DOHH2 (cell line): ENCODE measurements around the gene DCX.

Source experiments
- H3F3A ChIP-seq: fragments of 200-600 bp; sonication (generic), shearing (Covaris generic); 2 replicates; pipeline ENCODE4 v1.6.0; 2016; ENCODE audit warnings: antibody characterized with exemption, mild to moderate bottlenecking; ENCODE audit not compliant: control insufficient read depth, insufficient read depth
- H3K27ac ChIP-seq: fragments of 200-600 bp; sonication (generic); 2 replicates; pipeline ENCODE4 v1.5.1; 2014; ENCODE audit warnings: low read depth, mild to moderate bottlenecking, low read length, moderate library complexity
- H3K27me3 ChIP-seq: fragments of 200-600 bp; sonication (generic); 2 replicates; pipeline ENCODE4 v1.6.1; 2014; ENCODE audit warnings: mild to moderate bottlenecking, low read length, mixed read lengths; ENCODE audit not compliant: control insufficient read depth
- H3K36me3 ChIP-seq: fragments of 200-600 bp; sonication (generic); 2 replicates; pipeline ENCODE4 v1.6.1; 2014; ENCODE audit warnings: mild to moderate bottlenecking, low read length, moderate library complexity, mixed read lengths; ENCODE audit not compliant: control insufficient read depth
- H3K4me1 ChIP-seq: fragments of 200-600 bp; sonication (generic); 2 replicates; pipeline ENCODE4 v1.6.1; 2014; ENCODE audit warnings: mild to moderate bottlenecking, low read length, mixed read lengths; ENCODE audit not compliant: control insufficient read depth
- H3K4me2 ChIP-seq: fragments of 200-600 bp; sonication (generic); 2 replicates; pipeline ENCODE4 v1.6.0; 2014; ENCODE audit warnings: mild to moderate bottlenecking, low read length, moderate library complexity
- H3K4me3 ChIP-seq: fragments of 200-600 bp; sonication (generic); 2 replicates; pipeline ENCODE4 v1.5.1; 2014; ENCODE audit warnings: mild to moderate bottlenecking, low read length, mixed read lengths
- H3K79me2 ChIP-seq: fragments of 200-600 bp; sonication (generic); 2 replicates; pipeline ENCODE4 v1.6.1; 2014; ENCODE audit warnings: mild to moderate bottlenecking, low read length, mixed read lengths; ENCODE audit not compliant: control insufficient read depth
- H3K9me2 ChIP-seq: fragments of 200-600 bp; sonication (generic); replicated peaks from 2 replicates; pipeline ENCODE4 v1.6.1; 2014; ENCODE audit warnings: mild to moderate bottlenecking, low read length, mixed read lengths; ENCODE audit not compliant: control insufficient read depth
- H3K9me3 ChIP-seq: fragments of 200-600 bp; sonication (generic); 2 replicates; pipeline ENCODE4 v1.6.1; 2014; ENCODE audit warnings: antibody characterized with exemption, low read length, mixed read lengths; ENCODE audit not compliant: control insufficient read depth, insufficient read depth
- H4K20me1 ChIP-seq: fragments of 200-600 bp; sonication (generic); 2 replicates; pipeline ENCODE4 v1.6.0; 2014; ENCODE audit warnings: low read depth, mild to moderate bottlenecking, antibody characterized with exemption, low read length, moderate library complexity; ENCODE audit not compliant: control insufficient read depth, insufficient read depth
- EZH2phosphoT487 ChIP-seq: fragments of 200-600 bp; sonication (generic); IDR thresholded peaks from 2 replicates; pipeline ENCODE4 v1.6.1; 2017; ENCODE audit warnings: borderline replicate concordance, mild to moderate bottlenecking, antibody characterized with exemption, low read length, moderate library complexity, mixed read lengths
- TF ChIP-seq, protein P1 (sequence below): fragments of 200-600 bp; sonication (generic); IDR thresholded peaks from one replicate; pipeline ENCODE4 v1.5.1; 2014; ENCODE audit warnings: antibody characterized with exemption, mild to moderate bottlenecking, low read depth, low read length; ENCODE audit not compliant: poor library complexity, severe bottlenecking

Gene DCX

DNA sequence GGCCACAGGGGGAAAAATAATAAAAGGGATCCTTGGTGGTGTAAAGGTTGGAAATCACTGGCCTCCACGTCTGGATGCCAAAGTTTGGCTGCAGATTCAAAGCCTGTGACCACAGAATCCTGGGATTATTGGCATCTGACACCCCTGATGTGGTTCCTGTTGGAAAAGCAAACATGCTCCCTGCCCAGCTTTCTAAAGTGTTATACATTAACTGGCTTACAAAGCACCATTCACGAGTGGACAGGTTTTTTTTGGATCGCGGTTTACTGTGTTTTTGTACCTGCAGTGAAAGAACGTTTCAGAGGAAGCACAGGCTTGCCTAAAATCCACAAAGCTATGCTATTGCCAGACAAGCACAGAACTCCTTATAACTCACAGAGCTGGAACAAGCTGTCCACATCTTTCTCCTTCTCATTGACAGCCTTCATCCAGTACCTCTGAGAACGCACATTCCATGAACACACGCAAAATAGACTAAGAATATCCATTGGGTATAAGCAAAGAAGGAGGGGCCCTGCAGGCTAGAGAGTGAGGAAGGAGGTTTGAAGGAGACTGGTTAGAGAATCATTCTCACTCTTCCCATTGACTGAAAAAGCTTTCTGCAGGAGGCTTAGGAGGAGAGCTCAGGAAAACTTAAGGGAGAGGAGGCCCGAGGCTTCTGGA is 127.2 kb downstream of the DCX start:
- no peaks in the 10 kb centered on the region for H3K9me3 ChIP-seq
- no peak overlapping the region for H3K4me2 ChIP-seq
- H3K79me2 ChIP-seq: no peaks in the 10 kb centered on the region
- H4K20me1 ChIP-seq: no peaks in the 10 kb centered on the region
- no peak for TF ChIP-seq EZH2phosphoT487
- no peaks in the 10 kb centered on the region for H3K9me2 ChIP-seq
- no peaks in the 10 kb centered on the region for H3K36me3 ChIP-seq
- no peak overlapping the region for H3K27ac ChIP-seq
- H3F3A ChIP-seq: no peaks in the 10 kb centered on the region
- no peaks in the 10 kb centered on the region for H3K4me1 ChIP-seq
- H3K4me3 ChIP-seq: no peak overlapping the region
- H3K27me3 ChIP-seq: no peaks in the 10 kb centered on the region

DNA sequence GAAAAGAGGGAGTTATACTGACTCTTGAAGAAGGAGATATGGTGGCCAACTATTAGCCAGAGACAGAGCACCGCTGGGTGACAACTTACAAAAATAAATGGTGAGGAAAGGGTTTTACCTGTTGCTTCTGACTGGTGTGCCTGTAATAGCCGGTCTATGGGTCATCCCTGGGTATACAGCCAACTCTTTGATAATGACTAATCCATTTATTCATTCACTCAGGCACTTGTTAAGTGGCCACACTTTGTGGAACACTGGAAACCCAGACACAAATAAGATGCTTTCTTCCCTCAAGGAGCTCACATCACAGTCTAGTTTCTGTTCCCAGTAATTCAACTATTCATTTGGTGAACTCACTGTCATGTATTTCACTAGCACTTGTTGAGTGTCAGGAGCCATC is 128.5 kb downstream of the DCX start:
- Histone ChIP-seq H3K27me3 (no peaks in the 10 kb centered on the region), H4K20me1 (no peaks in the 10 kb centered on the region), H3K79me2 (no peaks in the 10 kb centered on the region), H3F3A (no peaks in the 10 kb centered on the region), H3K4me3 (no peak overlapping the region), H3K9me2 (no peaks in the 10 kb centered on the region), H3K4me2 (no peak overlapping the region), H3K4me1 (no peaks in the 10 kb centered on the region), H3K36me3 (no peaks in the 10 kb centered on the region), H3K9me3 (no peaks in the 10 kb centered on the region), H3K27ac (no peak overlapping the region)
- TF ChIP-seq, protein P1, sequence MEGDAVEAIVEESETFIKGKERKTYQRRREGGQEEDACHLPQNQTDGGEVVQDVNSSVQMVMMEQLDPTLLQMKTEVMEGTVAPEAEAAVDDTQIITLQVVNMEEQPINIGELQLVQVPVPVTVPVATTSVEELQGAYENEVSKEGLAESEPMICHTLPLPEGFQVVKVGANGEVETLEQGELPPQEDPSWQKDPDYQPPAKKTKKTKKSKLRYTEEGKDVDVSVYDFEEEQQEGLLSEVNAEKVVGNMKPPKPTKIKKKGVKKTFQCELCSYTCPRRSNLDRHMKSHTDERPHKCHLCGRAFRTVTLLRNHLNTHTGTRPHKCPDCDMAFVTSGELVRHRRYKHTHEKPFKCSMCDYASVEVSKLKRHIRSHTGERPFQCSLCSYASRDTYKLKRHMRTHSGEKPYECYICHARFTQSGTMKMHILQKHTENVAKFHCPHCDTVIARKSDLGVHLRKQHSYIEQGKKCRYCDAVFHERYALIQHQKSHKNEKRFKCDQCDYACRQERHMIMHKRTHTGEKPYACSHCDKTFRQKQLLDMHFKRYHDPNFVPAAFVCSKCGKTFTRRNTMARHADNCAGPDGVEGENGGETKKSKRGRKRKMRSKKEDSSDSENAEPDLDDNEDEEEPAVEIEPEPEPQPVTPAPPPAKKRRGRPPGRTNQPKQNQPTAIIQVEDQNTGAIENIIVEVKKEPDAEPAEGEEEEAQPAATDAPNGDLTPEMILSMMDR: no peak
- TF ChIP-seq EZH2phosphoT487: no peak

DNA sequence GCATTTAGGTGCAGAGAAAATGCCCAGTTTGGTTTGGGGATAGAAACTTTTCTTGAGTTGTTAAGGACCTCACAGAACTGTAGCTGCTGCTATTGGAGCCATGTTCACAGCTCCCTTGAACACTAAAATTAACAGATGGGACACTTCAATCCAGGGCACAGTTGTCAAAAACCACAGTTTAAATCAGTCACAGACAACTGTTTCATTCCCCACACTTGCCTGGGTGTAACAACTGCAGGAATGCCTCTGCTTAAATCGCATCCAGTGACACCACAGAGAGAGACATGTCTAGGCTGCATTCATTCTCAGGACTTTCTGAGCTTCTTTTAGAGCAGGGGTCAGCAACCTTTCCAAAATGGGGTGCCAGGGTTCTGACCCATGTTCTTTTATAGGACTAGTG is 129.0 kb downstream of the DCX start:
- Histone ChIP-seq H3K9me3 (no peaks in the 10 kb centered on the region), H3K27ac (no peak overlapping the region), H3K9me2 (no peaks in the 10 kb centered on the region), H3K4me1 (no peaks in the 10 kb centered on the region), H3F3A (no peaks in the 10 kb centered on the region), H3K4me3 (no peak overlapping the region), H3K79me2 (no peaks in the 10 kb centered on the region), H4K20me1 (no peaks in the 10 kb centered on the region), H3K4me2 (no peak overlapping the region), H3K36me3 (no peaks in the 10 kb centered on the region), H3K27me3 (no peaks in the 10 kb centered on the region)
- TF ChIP-seq EZH2phosphoT487: no peak
- TF ChIP-seq, protein P1: no peak

DNA sequence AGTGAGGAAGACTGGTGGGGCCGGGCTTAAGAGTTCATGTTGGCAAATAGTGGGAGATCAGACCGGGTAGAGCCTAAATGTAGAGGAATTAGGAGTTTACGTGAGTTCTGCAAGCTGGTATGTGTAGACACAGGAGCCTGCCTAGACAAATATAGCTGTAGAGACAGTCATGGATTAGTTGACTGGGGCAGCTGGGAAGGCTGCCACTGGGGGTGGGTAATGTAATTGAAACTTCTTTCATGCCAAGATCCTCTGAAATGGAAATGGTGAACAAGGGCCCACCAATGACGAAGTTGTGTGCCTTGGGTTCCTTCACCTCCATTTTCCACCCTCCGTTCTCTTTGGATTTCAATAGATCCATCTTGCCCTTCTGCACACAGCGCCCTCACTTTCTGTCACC is 129.9 kb downstream of the DCX start:
- Histone ChIP-seq H3K4me1 (no peaks in the 10 kb centered on the region), H3K36me3 (no peaks in the 10 kb centered on the region), H3K27ac (no peak overlapping the region), H3K4me3 (no peak overlapping the region), H3K9me2 (no peaks in the 10 kb centered on the region), H3K27me3 (no peaks in the 10 kb centered on the region), H3K4me2 (no peak overlapping the region), H4K20me1 (no peaks in the 10 kb centered on the region), H3F3A (no peaks in the 10 kb centered on the region), H3K79me2 (no peaks in the 10 kb centered on the region), H3K9me3 (no peaks in the 10 kb centered on the region)
- TF ChIP-seq, protein P1: no peak
- no peak for TF ChIP-seq EZH2phosphoT487
